Effector memory CD4-positive, alpha-beta T cell (primary cell): ENCODE measurements around the gene SCAF1.
"Not testable (repeated sequence)": the region's sequence is repeated elsewhere in the genome, so short reads cannot be mapped to it uniquely, and the experiment has no call there.

Experiments
- DNase-seq, 3 donors: peaks; one replicate each; pipeline ENCODE4 v3.0.0-alpha.2; 2020
- H3K27ac ChIP-seq: 2 replicates; pipeline ENCODE4 v1.7.0; 2013; ENCODE audit warnings: mild to moderate bottlenecking, low read length, moderate library complexity; ENCODE audit not compliant: insufficient read depth, poor library complexity, severe bottlenecking
- H3K27me3 ChIP-seq: replicated peaks from 2 replicates; pipeline ENCODE4 v1.7.0; 2013; ENCODE audit warnings: mild to moderate bottlenecking, low read length; ENCODE audit not compliant: insufficient read depth, control insufficient read depth, poor library complexity, severe bottlenecking
- H3K36me3 ChIP-seq: 2 replicates; pipeline ENCODE4 v1.7.0; 2013; ENCODE audit warnings: mild to moderate bottlenecking, low read length, moderate library complexity; ENCODE audit not compliant: control insufficient read depth, insufficient read depth
- H3K4me1 ChIP-seq: 2 replicates; pipeline ENCODE4 v1.7.0; 2013; ENCODE audit warnings: low read length, mild to moderate bottlenecking; ENCODE audit not compliant: control insufficient read depth, insufficient read depth, poor library complexity, severe bottlenecking
- H3K4me3 ChIP-seq: 2 replicates; pipeline ENCODE4 v1.7.0; 2013; ENCODE audit warnings: low read length, low read depth, mild to moderate bottlenecking; ENCODE audit not compliant: insufficient read depth, poor library complexity, severe bottlenecking
- H3K9me3 ChIP-seq: 2 replicates; pipeline ENCODE4 v1.7.0; 2013; ENCODE audit warnings: mild to moderate bottlenecking, low read length, moderate library complexity; ENCODE audit not compliant: control insufficient read depth

The SCAF1 gene

GRCh38 chr19:49616945-49617344 lies 25.1 kb upstream of the SCAF1 start:
- Histone ChIP-seq H3K9me3 (no peaks in the 10 kb centered on the region), H3K36me3 (peaks cover 56% of the 10 kb centered on the region), H3K4me1 (no peaks in the 10 kb centered on the region), H3K27me3 (no peaks in the 10 kb centered on the region), H3K4me3 (no peak overlapping the region), H3K27ac (no peak overlapping the region)
- no peak for DNase-seq

- H3K9me3 ChIP-seq, H3K27me3 ChIP-seq, H3K4me3 ChIP-seq, DNase-seq, H3K27ac ChIP-seq, H3K4me1 ChIP-seq: not testable (repeated sequence)
- H3K36me3 ChIP-seq, result peaks cover 59% of the 10 kb centered on the region
Measured at GRCh38 chr19:49617860-49618259, 24.1 kb upstream of the SCAF1 start.

- Histone ChIP-seq H3K27ac (no peak overlapping the region), H3K9me3 (no peaks in the 10 kb centered on the region), H3K27me3 (no peaks in the 10 kb centered on the region), H3K4me1 (no peaks in the 10 kb centered on the region), H3K4me3 (no peak overlapping the region), H3K36me3 (peaks cover 36% of the 10 kb centered on the region)
- no peak for DNase-seq
Measured at GRCh38 chr19:49624967-49625910, 16.8 kb upstream of the SCAF1 start.

GRCh38 chr19:49626226-49626625 lies 15.8 kb upstream of the SCAF1 start:
- Histone ChIP-seq H3K9me3 (no peaks in the 10 kb centered on the region), H3K27me3 (no peaks in the 10 kb centered on the region), H3K36me3 (peaks cover 32% of the 10 kb centered on the region), H3K27ac (no peak overlapping the region), H3K4me1 (no peaks in the 10 kb centered on the region), H3K4me3 (no peak overlapping the region)
- no peak for DNase-seq

GRCh38 chr19:49629659-49630058 lies 12.3 kb upstream of the SCAF1 start:
- Histone ChIP-seq H3K4me3 (no peak overlapping the region), H3K36me3 (peaks cover 12% of the 10 kb centered on the region), H3K9me3 (no peaks in the 10 kb centered on the region), H3K4me1 (no peaks in the 10 kb centered on the region), H3K27me3 (no peaks in the 10 kb centered on the region), H3K27ac (no peak overlapping the region)
- no peak for DNase-seq

GRCh38 chr19:49631014-49631588 lies 10.9 kb upstream of the SCAF1 start:
- no peaks in the 10 kb centered on the region for H3K9me3 ChIP-seq
- no peaks in the 10 kb centered on the region for H3K4me1 ChIP-seq
- H3K27ac ChIP-seq, result peak overlapping the region; percentile 4
- no peak for DNase-seq
- peaks cover 4% of the 10 kb centered on the region for H3K36me3 ChIP-seq
- no peaks in the 10 kb centered on the region for H3K27me3 ChIP-seq
- no peak overlapping the region for H3K4me3 ChIP-seq

- H3K4me1 ChIP-seq, result no peaks in the 10 kb centered on the region
Measured at GRCh38 chr19:49631610-49632192, 10.3 kb upstream of the SCAF1 start.

GRCh38 chr19:49632576-49632975 lies 9.4 kb upstream of the SCAF1 start:
- H3K9me3 ChIP-seq, result no peaks in the 10 kb centered on the region

More at GRCh38 chr19:49631610-49632192, 10.3 kb upstream of the SCAF1 start:
- Histone ChIP-seq H3K9me3 (no peaks in the 10 kb centered on the region), H3K36me3 (peaks cover 4% of the 10 kb centered on the region), H3K27me3 (no peaks in the 10 kb centered on the region), H3K27ac (no peak overlapping the region), H3K4me3 (no peak overlapping the region)
- DNase-seq, result no peak

GRCh38 chr19:49633273-49633672 lies 8.7 kb upstream of the SCAF1 start:
- not testable (repeated sequence) for DNase-seq, H3K27ac ChIP-seq, H3K9me3 ChIP-seq, H3K36me3 ChIP-seq, H3K27me3 ChIP-seq, H3K4me3 ChIP-seq, H3K4me1 ChIP-seq

More at GRCh38 chr19:49632576-49632975, 9.4 kb upstream of the SCAF1 start:
- H3K27me3 ChIP-seq, result no peaks in the 10 kb centered on the region
- no peak for DNase-seq
- no peak overlapping the region for H3K4me3 ChIP-seq
- no peaks in the 10 kb centered on the region for H3K36me3 ChIP-seq
- no peaks in the 10 kb centered on the region for H3K4me1 ChIP-seq
- H3K27ac ChIP-seq, result peak overlapping the region; percentile 1
